Rectal smooth muscle tissue (tissue), 1 donor: ENCODE data around the gene AIF1.

Experiments used
- H3K27ac ChIP-seq: one replicate; pipeline ENCODE4 v1.7.0; 2013; ENCODE audit warnings: low read depth, low read length, inconsistent platforms
- H3K27me3 ChIP-seq: one replicate; pipeline ENCODE4 v1.7.0; 2013; ENCODE audit warnings: low read length; ENCODE audit not compliant: control insufficient read depth, insufficient read depth
- H3K36me3 ChIP-seq: one replicate; pipeline ENCODE4 v1.7.0; 2013; ENCODE audit warnings: low read length; ENCODE audit not compliant: control insufficient read depth, insufficient read depth
- H3K4me1 ChIP-seq: one replicate; pipeline ENCODE4 v1.7.0; 2013; ENCODE audit warnings: low read length; ENCODE audit not compliant: control insufficient read depth, insufficient read depth
- H3K4me3 ChIP-seq: one replicate; pipeline ENCODE4 v1.7.0; 2013; ENCODE audit warnings: low read length
- H3K9ac ChIP-seq: one replicate; pipeline ENCODE4 v1.7.0; 2013; ENCODE audit warnings: low read length

AIF1 gene

GRCh38 chr6:31631209-31631608, 16.2 kb downstream of the AIF1 start:
- H3K4me3 ChIP-seq = no peak overlapping the region
- H3K9ac ChIP-seq = no peak overlapping the region
- H3K4me1 ChIP-seq = no peaks in the 10 kb centered on the region
- H3K27ac ChIP-seq = no peak overlapping the region
- no peaks in the 10 kb centered on the region for H3K27me3 ChIP-seq
- peaks cover 73% of the 10 kb centered on the region for H3K36me3 ChIP-seq

DNA sequence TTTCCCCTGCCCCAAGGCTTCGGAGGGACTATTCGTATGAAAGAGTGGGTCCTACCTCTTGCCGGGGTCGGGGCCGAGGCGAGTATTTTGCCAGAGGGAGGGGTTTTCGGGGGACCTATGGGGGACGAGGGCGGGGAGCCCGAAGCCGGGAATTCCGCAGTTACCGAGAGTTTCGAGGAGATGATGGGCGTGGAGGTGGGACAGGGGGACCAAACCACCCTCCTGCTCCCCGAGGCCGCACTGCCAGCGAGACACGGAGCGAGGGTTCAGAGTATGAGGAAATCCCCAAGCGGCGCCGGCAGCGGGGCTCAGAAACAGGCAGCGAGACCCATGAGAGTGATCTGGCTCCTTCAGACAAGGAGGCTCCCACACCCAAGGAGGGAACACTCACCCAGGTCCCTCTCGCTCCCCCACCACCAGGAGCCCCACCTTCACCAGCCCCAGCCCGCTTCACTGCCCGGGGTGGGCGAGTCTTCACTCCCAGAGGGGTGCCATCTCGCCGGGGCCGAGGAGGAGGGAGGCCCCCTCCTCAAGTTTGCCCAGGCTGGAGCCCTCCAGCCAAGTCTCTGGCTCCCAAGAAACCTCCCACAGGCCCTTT, 16.7 kb downstream of the AIF1 start:
- peaks cover 72% of the 10 kb centered on the region for H3K36me3 ChIP-seq
- no peak overlapping the region for H3K9ac ChIP-seq
- H3K27me3 ChIP-seq = no peaks in the 10 kb centered on the region
- no peak overlapping the region for H3K4me3 ChIP-seq
- H3K27ac ChIP-seq = no peak overlapping the region
- no peaks in the 10 kb centered on the region for H3K4me1 ChIP-seq

GRCh38 chr6:31632279-31632946, 17.4 kb downstream of the AIF1 start:
- H3K4me1 ChIP-seq = no peaks in the 10 kb centered on the region
- no peak overlapping the region for H3K4me3 ChIP-seq
- H3K27me3 ChIP-seq = no peaks in the 10 kb centered on the region
- H3K9ac ChIP-seq = no peak overlapping the region
- peaks cover 70% of the 10 kb centered on the region for H3K36me3 ChIP-seq
- H3K27ac ChIP-seq = no peak overlapping the region

DNA sequence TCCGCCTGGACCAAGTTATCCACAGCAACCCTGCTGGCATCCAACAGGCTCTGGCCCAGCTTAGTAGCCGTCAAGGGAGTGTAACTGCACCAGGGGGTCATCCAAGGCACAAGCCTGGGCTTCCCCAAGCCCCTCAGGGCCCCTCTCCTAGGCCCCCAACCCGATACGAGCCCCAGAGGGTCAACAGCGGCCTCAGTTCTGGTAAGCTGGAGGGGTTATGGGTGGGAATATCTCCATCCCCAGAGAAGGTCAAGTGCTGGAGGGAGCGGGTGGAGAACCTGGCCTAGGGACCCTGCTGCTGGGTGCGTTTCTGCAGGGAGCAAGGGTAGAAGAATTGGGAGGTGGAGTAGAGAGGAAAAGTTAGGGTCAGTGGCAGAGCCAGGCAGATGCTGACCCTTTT, 18.4 kb downstream of the AIF1 start:
- Histone ChIP-seq H3K27ac (no peak overlapping the region), H3K4me1 (no peaks in the 10 kb centered on the region), H3K36me3 (peaks cover 61% of the 10 kb centered on the region), H3K4me3 (no peak overlapping the region), H3K9ac (no peak overlapping the region), H3K27me3 (no peaks in the 10 kb centered on the region)

- Histone ChIP-seq H3K4me3 (no peak overlapping the region), H3K27me3 (no peaks in the 10 kb centered on the region), H3K36me3 (peaks cover 56% of the 10 kb centered on the region), H3K4me1 (no peaks in the 10 kb centered on the region), H3K27ac (no peak overlapping the region), H3K9ac (no peak overlapping the region)
Measured at GRCh38 chr6:31634131-31634530, 19.1 kb downstream of the AIF1 start.

DNA sequence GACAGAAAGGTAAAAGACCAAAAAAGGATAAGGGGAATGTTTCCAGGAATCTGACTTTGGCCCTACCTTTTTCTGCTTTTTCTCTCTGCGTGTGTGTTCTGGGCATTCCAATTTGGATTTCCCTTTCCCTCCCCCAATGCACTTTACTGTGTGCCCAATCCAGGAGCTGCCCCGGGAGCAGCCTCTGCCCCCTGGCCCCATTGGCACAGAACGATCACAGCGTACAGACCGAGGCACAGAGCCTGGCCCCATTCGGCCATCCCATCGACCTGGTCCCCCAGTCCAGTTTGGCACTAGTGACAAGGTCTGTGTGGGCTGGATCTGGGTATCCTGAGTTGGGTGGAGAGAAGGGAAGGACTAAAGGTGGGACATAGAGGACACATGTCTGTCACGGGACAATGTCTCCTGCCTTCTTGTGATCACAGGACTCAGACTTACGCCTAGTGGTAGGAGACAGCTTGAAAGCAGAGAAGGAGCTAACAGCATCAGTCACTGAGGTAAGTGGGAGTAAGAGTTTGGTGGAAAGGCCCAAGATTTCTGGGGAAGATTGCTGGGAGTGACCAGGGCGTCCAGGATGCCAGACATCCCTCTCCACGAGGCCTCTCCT, 20.0 kb downstream of the AIF1 start:
- Histone ChIP-seq H3K4me1 (no peaks in the 10 kb centered on the region), H3K27me3 (no peaks in the 10 kb centered on the region), H3K36me3 (peaks cover 59% of the 10 kb centered on the region), H3K9ac (no peak overlapping the region), H3K27ac (no peak overlapping the region), H3K4me3 (no peak overlapping the region)

- Histone ChIP-seq H3K27ac (no peak overlapping the region), H3K4me1 (no peaks in the 10 kb centered on the region), H3K9ac (no peak overlapping the region)
Measured at GRCh38 chr6:31636698-31637596, 21.9 kb downstream of the AIF1 start.

DNA sequence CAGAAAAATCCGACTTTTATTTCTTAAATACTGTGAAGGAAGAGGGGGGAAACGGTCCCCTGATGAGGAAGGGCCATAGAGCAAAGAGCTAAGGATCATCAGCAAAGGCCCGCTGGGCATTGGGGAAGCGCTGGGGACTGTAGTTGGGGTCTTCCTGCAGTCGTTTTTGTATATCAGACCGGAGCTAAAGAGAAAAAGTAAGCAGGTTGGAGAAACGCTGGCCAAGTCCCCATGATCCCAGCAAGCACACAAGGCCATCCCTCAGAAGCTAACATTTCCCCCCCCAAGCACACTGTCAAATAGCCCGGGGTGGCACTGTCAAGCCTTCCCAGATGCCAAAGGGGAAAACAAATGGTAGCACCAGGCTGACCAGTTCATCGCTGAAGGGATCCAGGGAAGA, 24.0 kb downstream of the AIF1 start:
- no peak overlapping the region for H3K9ac ChIP-seq
- no peak overlapping the region for H3K4me3 ChIP-seq
- no peaks in the 10 kb centered on the region for H3K27me3 ChIP-seq
- peaks cover 70% of the 10 kb centered on the region for H3K36me3 ChIP-seq
- H3K27ac ChIP-seq = no peak overlapping the region
- no peaks in the 10 kb centered on the region for H3K4me1 ChIP-seq

More at GRCh38 chr6:31636698-31637596, 21.9 kb downstream of the AIF1 start:
- Histone ChIP-seq H3K4me3 (no peak overlapping the region), H3K36me3 (peaks cover 67% of the 10 kb centered on the region), H3K27me3 (no peaks in the 10 kb centered on the region)

DNA sequence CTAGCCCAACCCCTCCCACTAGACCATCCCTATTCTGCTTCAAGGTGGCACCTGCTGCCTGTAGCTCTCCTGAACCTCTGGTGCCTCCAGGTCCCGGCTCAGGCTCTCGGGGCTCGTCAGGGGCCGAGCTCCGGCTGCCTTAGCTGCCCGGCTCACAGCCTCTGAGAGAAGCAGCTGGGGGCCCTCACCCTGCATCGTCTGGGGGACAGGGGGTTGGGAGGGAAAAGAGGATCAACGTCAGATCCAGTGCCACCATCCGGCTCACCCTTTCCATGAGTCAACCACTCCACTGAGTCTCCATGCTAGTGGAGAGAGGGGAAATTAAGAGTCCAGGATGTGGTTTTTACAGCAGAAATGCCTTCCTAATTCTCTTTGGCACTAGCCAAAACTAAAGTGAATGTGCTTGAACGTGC, 24.4 kb downstream of the AIF1 start:
- H3K4me1 ChIP-seq = no peaks in the 10 kb centered on the region
- peaks cover 70% of the 10 kb centered on the region for H3K36me3 ChIP-seq
- H3K9ac ChIP-seq = no peak overlapping the region
- H3K4me3 ChIP-seq = no peak overlapping the region
- H3K27me3 ChIP-seq = no peaks in the 10 kb centered on the region
- no peak overlapping the region for H3K27ac ChIP-seq

DNA sequence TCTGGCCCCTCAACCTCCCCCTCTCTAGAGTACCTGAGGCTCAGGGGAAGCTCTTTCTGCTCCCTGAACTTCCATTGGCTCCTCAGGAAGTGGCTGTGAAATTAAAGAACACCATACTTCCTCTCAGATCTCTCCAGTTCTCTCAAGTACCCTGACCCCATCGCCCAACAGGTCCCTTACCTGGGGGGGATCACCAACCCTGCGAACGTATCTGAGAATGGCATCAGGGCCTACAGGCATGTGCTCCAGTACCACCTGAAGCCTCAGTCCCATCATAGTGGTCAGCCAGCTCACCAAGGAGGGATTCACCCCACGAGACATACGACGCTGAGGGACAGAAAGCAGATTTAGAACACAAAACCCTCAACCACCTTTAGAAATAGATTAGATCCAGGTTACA, 25.6 kb downstream of the AIF1 start:
- H3K27ac ChIP-seq = no peak overlapping the region
- H3K4me1 ChIP-seq = no peaks in the 10 kb centered on the region
- H3K36me3 ChIP-seq = peaks cover 69% of the 10 kb centered on the region

GRCh38 chr6:31641370-31641769, 26.3 kb downstream of the AIF1 start:
- no peaks in the 10 kb centered on the region for H3K27me3 ChIP-seq
- H3K9ac ChIP-seq = no peak overlapping the region
- H3K4me3 ChIP-seq = no peak overlapping the region
- peaks cover 65% of the 10 kb centered on the region for H3K36me3 ChIP-seq
- H3K4me1 ChIP-seq = no peaks in the 10 kb centered on the region
- no peak overlapping the region for H3K27ac ChIP-seq

More for the DNA sequence above, 25.6 kb downstream of the AIF1 start:
- no peak overlapping the region for H3K9ac ChIP-seq
- H3K27me3 ChIP-seq = no peaks in the 10 kb centered on the region
- H3K4me3 ChIP-seq = no peak overlapping the region
